ENCODE measurements around the gene ADAMTS15.

DNA sequence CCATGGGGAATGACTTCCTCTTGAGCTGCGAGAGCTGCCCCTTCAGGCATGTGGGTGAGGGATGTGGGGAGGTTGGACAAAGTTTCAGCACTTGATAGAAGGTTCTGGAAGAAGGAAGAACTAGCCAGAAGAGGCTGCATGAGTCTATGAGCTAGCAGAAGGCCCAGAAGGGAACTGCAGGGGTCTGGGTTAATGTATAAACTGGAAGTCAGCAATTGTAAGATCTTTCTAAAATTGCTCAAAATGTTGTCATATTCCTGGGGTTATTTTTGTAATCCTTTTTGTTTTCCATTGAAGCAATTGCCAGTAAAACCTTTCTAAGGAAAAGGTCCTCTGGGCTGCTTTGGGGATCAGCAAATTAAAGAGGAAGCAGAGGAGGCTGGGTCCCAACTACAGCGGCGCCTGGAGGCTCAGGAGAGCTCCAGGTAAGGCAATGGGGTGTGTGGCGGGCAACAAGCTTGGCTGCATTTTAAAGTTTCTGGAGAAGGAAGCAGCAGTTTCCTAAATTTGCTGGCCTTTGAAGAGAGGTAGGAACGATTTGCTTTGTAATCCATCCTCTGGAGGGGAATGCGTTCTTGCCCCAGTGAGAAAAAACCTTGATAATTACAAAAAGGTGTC, 29.2 kb downstream of the ADAMTS15 start:
- no peak for TF ChIP-seq CTCF (IDR thresholded peaks at IDR 0.05)
- TF ChIP-seq EP300 (IDR thresholded peaks at IDR 0.05), result no peak
- TF ChIP-seq POLR2A (IDR thresholded peaks at IDR 0.05), result no peak
